ENCODE data around the gene C11orf24.
"Not testable (repeated sequence)": the region's sequence is repeated elsewhere in the genome, so short reads cannot be mapped to it uniquely, and the experiment has no call there.

C11orf24 gene

DNA sequence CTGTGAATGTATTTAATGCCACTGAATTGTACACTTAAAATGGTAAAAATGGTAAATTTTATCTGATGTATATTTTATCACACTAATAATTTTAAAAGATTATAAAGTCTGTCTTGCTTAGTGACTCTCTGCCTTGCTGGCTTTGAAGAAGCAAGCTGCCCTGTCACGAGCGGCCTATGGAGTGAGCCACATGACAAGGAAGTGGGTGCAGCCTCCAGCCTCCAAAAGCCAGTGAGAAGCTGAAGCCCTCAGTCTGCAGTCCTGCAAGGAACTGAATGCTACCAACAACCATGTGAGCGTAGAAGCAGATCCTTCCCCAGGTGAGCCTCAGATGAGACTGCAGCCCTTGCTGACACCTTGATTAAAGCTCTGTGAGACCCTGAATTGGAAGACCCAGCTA, 20.0 kb downstream of the C11orf24 start:
- no peak for DNase-seq (ENCODE audit: low spot score)

DNA sequence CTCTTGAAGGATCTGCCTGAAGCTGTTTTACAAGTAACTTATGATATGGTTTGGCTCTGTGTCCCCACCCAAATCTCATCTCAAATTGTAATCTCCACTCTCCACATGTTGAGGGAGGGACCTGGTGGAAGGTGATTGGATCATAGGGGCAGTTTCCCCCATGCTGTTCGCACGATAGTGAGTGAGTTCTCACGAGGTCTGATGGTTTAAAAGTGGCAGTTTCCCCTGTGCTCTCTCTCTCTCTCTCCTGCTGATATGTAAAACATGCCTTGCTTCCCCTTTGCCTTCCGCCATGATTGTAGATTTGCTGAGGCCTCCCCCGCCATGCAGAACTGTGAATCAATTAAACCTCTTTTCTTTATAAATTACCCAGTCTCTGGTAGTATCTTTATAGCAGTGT, 26.9 kb downstream of the C11orf24 start:
- not testable (repeated sequence) for DNase-seq (ENCODE audit: low spot score)

DNA sequence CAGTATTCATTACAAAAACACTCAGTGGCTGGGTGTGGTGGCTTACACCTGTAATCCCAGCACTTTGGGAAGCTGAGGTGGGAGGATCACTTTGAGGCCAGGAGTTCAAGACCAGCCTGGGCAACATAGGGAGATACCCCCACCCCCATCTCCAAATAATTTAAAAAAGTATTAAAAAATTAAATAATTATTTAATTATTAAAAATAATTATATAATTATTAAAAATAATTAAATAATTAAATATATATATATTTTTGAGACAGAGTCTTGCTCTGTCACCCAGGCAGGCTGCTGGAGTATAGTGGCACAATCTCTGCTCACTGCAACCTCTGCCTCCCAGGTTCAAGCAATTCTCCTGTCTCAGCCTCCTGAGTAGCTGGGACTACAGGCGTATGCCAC, 27.9 kb downstream of the C11orf24 start:
- not testable (repeated sequence) for DNase-seq (ENCODE audit: low spot score)

DNA sequence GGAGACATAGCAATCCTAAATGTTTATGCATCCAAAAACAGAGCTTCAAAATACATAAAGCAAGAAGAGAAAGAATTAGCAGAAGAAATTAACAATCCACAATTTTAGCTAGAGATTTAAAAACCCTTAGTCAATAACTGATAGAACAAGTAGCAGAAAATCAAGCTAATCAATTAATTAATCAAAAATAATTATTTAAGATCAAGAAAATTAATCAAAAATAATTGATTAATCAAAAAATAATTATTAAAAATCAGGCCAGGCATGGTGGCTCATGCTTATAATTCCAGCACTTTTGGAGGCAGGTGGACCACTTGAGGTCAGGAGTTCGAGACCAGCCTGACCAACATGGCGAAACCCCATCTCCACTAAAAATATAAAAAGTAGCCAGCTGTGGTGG, 29.2 kb downstream of the C11orf24 start:
- no peak for DNase-seq (ENCODE audit: low spot score)

DNA sequence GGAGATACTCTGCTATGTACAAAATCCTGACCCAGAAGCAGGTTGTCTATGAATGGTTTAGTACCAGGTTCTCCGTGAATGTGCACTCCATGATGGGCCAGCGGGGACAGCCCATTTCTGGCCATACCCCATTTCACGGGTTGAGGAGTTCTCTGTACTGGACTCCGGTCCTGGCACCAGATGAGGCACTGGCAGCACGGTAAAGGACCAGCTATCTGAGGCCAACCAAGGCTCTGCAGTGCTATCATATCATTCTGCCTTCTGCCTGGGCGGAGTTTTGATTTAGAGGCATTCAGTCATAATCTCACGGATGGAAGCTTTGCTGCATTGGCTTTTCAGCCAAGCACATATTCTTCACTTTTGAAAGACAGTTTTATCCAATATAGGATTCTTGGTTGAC, 40.2 kb downstream of the C11orf24 start:
- DNase-seq (ENCODE audit: low spot score) = no peak

DNA sequence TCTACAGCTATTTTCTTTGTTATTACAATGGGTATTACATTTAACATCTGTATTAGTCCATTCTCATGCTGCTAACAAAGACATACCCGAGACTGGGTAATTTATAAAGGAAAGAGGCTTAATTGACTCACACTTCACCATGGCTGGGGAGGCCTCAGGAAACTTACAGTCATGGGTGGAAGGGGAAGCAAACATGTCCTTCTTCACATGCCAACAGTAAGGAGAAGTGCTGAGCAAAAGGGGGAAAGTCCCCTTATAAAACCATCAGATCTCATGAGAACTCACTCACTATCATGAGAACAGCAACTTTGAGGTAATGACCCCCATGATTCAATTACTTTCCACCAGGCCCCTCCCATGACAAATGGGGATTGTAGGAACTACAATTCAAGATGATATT, 42.2 kb downstream of the C11orf24 start:
- no peak for DNase-seq (ENCODE audit: low spot score)

DNA sequence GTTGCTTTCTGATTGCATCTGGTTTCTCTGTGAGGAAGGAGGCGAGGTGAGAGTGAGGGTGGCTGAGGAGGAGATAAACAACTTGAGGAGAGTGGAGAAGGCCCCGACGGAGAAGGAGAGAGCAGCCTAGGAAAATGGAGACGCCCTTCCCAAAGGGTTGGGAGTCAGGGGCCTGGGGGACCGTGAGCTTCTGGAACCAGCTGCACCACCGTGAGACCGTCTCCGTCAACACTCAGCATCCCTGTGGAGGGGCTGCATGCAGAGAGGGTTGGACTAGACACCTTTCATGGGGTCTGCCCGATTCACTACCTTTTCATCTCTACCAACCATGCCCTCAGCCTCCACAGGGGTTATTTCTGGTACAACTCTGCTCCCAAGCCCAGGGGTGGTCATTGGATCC, 45.4 kb downstream of the C11orf24 start:
- DNase-seq (ENCODE audit: low spot score) = no peak

DNA sequence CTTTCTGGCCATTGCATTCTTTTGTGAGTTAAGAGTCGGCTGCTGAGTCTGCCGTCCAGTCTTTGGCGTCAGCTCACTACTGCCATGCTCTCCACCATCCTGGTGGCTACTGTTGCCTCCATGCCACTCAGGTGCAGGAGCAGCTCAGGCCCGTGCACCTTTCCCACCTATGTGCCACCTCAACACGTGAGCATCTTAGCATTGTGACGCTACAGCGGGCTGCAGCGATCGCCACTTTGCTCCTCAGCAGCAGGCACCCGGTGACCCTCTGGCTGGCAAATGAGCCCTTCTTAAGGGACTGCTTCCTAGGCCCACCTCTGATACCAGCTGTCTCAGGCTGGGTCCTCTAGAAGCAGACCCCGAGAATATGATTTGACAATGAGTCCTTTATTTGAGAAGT, 47.2 kb downstream of the C11orf24 start:
- no peak for DNase-seq (ENCODE audit: low spot score)

DNA sequence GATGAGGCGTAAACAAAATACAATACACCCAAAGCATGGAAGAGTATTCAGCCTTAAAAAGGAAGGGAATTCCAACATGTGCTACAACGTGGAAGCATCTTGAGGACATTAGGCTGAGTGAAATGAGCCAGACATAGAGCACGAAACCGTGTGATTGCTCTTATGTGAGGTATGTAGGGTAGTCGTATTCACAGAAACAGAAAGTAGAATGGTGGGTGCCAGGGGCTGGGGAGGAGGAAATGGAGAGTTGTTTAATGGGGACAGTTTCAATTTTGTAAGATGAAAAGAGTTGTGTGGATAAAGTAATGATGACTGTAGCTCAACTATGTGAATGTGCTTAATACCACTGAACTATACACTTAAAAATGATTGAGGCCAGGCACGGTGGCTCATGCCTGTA, 48.5 kb downstream of the C11orf24 start:
- no peak for DNase-seq (ENCODE audit: low spot score)

DNA sequence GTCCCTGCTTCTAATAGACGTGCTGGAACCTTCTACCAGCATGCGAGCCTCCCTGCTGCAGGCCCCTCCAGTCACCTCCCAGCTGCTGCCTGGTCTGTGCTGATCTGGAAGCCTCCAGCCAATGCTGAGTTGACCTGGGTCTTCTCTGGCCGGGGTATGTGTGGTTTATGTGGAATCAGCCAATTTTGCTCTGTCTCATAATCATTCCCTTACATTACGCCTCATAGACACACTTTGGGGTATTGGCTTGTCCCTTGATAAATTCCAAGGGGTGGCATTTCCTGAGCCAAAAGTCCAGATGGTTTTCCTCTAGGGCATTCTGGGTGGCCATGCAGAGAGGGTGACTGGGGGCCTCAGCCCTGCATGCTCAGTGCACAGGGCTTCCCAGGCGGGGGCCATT, 50.4 kb downstream of the C11orf24 start:
- no peak for DNase-seq (ENCODE audit: low spot score)

DNA sequence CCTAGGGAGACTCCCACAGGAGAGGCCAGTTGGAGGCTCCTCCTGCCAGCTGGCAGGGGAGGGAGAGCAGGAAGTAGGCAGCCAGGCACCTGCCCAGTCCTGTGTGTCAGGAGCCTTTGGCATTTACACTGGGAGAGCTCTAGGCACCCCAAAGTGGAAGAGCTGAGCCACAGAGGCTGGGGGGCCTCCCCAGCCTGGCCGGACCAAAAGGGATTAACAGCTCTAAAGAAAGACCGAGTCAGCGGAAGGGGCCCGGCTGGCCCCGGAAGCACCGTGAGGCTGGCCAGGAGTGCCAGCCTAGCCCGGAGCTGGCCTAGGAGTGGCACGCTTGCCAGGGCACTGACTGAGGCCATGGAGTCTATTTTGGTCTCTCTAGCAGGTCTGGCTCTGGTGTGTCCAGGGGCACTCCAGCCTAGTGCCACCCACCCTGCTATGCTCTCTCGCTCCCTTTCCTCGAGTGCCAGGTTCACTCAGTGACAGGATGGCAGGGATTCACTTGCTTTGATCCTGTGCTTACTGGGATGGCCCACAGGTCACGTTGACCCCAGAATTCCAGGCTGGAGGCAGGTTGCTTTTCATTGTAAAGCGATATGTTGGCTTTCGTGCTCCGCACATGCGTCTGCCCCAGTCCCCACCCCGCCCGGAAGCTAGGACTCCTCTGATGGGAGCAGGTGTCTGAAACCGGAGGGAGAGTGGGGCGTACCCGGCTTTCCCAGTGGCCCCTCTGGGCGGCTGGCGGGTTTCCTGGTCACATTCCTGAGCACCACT, 55.4 kb downstream of the C11orf24 start:
- DNase-seq (ENCODE audit: low spot score) = no peak

DNA sequence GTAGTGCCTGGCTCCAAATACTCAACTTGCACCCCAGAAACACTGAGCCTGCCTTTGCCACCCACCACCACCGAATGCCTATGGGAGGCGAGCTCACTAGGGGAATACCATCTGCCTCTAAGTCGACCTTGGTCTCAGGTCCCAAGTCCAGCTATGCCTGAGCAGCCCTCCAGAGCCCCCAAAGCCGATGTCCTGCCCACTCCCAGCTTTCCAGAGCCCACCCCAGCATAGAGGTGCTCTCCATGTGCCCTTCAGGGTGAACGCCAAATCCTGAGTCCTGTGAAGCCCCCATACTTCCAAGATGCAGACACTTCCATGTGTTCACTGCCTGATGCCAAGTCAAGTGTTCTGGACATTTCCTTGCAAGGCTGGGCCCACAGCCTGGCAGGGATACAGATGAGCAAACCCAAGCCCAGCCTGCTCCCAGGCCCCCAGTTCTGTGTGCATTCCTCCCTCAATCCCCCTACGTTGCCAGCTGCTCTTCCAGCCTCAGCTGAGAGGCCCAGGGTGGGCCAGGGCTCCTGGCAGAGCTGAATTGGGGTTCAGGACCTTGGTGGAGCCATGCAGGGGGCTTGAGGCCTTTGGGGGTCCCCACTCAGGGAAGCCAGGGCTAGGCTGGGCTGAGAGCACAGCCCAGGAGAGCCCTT, 56.1 kb downstream of the C11orf24 start:
- no peak for DNase-seq (ENCODE audit: low spot score)

DNA sequence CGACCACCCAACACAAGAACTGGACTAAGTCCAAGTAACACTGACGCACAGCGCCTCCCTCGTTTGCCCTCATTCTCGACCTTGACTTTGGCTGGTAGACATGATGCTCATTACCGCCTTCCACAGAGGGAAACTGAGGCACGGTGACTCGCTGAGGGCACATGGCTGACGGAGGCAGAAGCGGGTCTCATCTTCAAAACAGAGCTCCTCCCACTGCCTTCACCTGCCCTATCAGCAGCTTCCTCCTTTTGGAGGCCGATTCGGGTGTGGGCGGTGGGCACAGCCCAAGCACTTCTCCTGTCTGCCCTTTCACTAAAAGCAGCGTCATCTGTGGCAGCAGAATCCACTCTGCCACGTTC, 56.7 kb downstream of the C11orf24 start:
- no peak for DNase-seq (ENCODE audit: low spot score)

DNA sequence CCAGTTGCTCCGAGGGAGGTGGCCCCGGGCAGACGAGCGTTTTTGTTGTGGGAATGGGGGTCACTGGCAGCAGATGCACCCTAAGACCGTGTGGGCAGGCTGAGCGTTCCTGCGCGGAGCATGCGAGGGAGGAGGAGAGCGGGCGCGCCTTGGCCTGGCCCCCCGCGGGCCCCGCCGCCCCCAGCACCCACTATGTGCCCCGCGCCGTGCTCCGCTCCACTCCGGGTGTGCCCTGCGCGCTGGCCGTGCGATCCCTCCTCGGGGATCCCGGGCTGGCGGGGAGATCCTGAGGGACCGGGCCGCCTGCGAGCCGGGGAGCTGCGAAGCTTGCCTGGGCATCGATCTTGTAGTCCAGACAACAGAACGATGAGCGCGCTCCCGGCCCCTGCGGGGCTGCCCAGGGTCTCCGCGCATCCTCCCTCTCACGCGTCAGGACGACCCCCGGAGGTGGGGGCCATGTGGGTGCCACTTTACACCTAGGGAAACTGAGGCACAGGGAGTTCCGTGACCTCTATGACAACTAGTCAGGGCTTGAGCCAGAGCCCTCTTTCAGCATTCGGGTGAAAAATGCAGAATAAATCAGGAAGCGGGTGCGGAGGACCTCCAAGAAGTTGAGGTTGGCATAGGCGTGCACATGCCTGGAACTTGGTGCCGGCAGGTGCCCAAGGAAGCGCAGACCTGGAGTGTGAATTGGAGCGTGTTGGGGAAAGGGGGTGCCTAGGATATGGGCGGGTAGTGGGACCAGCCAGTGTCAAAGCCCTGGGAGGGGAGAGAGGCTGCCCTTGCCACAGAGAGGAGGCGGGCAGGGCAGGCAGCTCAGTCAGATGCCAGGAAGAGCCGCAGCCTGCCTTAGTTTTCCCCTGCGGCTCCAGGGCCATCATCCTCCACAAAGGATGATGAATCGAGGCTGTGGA, 57.3 kb downstream of the C11orf24 start:
- DNase-seq (ENCODE audit: low spot score) = no peak

DNA sequence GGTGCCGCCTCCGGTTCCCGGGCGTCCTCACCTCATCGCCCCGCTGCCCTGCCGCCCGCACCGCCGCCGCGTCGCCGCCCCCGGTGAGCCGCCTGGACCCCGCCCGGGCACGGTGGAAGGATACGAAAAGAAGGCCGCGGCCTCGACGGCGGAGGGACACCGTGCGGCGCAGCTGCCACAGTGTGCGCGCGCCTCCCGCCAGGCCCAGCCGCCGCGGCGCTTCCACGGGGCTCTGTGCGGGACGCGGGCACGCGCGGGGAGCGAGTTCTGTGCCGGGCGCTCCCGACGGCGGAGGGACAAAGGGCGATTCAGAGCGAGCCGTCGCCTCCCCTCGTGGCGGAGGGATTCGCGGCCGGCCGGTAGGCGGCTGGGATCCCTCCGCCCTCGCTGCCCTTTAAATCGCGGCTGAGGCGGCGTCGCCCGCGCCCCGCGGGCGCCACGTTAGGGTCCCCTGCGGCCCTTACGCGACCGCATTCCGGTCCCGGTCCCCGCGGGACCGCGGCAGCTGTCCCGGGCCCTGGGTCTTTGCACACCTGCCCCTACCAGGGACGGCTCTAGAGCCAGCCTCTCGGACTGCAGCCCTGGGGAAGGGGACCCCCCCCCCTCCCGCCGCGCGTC, 58.1 kb downstream of the C11orf24 start:
- DNase-seq (ENCODE audit: low spot score) = peak; percentile 80

DNA sequence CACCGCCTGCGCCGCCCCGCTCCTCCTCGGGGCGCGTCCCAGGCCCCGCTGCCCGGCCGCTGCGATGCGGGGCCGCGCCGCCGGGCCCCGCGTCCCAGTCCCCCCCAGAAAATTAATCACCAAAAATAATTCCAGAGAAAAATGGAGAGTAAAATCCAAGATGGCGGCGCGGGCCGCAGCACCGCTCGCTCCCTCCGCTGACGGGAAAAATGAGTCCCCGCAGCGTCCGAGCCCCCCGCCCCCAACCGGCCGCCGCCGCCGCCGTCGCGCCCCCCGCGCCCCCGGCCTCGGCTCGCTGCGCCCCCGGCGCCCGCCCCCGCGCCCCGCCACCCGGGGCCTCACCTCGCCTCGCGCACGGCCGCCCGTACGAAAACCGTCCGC, 58.6 kb downstream of the C11orf24 start, which contains the start of gene KMT5B:
TSS of gene KMT5B (minus strand) at position 162 of the 381 bp plus-strand sequence. CDS start 23,220 bp downstream, outside the sequence.
- DNase-seq (ENCODE audit: low spot score) = peak; percentile 61

DNA sequence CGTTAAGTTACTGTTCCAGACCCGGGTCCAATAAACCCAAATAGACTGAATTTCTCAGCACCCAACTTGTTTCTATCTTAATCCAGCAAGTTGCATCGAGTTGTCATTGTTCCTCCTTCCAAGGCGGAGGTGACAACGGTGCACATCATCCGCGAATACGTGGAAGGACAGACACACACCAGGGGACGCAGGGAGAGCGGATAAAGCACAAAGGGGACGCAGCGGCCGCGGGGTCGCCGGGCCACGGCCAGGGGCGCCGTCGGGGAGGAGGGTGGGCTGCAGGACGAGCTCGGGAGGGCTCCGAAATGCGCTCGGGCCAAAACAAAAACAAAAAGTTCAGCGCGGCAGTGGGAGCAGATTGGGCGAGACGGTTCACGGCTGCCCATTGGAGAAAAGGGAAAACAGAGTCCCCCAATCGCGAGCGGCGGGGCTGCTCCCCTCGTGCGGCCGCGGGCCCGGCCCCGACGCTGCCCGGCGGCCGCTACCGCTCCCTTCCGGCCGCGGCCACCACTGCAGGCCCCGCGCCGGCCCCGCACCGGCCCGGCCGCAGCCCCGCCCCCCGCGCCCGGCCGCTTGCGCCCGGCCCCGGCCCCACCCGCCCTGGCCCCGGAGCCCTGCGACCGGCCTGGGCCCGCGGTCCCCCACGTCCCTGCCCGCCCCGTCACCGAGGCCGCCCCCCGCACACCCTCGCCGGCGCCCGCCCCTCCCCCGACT, 59.2 kb downstream of the C11orf24 start:
- peak; percentile 57 for DNase-seq (ENCODE audit: low spot score)

DNA sequence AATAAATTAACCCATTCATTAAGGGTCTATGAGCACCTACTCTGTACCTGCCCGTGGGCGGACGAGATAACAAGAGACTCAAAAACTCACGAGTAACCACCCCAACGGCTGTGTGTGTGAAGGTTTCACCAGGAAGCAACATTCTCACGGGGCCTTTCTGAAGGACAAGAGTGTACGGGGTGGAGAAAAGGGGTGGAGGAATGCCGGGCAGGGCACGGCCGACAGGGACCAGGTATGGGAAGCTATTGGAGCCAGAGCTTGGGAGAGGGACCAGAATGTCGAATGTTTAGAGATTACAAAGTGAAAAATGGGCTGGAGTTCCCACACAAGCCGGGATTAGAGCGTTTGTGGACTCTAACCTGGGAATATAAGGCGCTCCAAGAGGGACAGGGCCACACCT, 60.2 kb downstream of the C11orf24 start:
- no peak for DNase-seq (ENCODE audit: low spot score)

Measured in CD4-positive, alpha-beta T cell treated with Interleukin-15 for 4 hours (primary cell).